ENCODE measurements around the gene MID2.

DNA sequence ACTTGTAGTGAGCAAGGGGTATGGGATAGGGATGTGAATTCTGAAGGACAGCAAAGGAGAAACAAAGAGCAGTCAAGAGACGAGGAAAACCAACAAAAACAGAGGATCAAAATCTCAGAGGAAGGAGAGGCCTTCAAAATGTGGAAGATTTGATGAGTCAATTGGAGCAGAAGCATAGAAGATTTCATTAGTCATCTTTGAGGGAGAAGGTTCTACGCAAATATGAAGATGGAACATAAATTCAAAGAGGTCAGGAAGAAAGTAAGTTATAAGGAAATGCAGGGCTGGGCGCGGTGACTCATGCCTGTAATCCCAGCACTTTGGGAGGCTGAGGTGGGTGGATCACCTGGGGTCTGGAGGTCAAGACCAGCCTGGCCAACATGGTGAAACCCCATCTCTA lies 35.4 kb downstream of the MID2 start:
- TF ChIP-seq POLR2A (IDR thresholded peaks at IDR 0.05; ENCODE audit: borderline replicate concordance, extremely low read depth, insufficient read depth, insufficient read length) (no peak), EZH2 (IDR thresholded peaks at IDR 0.05) (no peak), SIN3A (IDR thresholded peaks at IDR 0.05; ENCODE audit: low read depth) (no peak), ZNF274 (IDR thresholded peaks at IDR 0.05; ENCODE audit: low read depth, low read length) (no peak), ZFX (IDR thresholded peaks at IDR 0.05) (no peak), RAD21 (IDR thresholded peaks at IDR 0.05; ENCODE audit: low read depth) (no peak), CEBPB (IDR thresholded peaks at IDR 0.05; ENCODE audit: low read depth) (no peak), EGR1 (IDR thresholded peaks at IDR 0.05; ENCODE audit: low read depth) (no peak), YY1 (IDR thresholded peaks at IDR 0.05; ENCODE audit: extremely low read depth, insufficient replicate concordance, low read depth, low read length) (no peak), FOSL1 (IDR thresholded peaks at IDR 0.05; ENCODE audit: low read depth) (peak; percentile 6; the same call in 1 of the 2 replicates)
- TF ChIP-seq, protein P1, sequence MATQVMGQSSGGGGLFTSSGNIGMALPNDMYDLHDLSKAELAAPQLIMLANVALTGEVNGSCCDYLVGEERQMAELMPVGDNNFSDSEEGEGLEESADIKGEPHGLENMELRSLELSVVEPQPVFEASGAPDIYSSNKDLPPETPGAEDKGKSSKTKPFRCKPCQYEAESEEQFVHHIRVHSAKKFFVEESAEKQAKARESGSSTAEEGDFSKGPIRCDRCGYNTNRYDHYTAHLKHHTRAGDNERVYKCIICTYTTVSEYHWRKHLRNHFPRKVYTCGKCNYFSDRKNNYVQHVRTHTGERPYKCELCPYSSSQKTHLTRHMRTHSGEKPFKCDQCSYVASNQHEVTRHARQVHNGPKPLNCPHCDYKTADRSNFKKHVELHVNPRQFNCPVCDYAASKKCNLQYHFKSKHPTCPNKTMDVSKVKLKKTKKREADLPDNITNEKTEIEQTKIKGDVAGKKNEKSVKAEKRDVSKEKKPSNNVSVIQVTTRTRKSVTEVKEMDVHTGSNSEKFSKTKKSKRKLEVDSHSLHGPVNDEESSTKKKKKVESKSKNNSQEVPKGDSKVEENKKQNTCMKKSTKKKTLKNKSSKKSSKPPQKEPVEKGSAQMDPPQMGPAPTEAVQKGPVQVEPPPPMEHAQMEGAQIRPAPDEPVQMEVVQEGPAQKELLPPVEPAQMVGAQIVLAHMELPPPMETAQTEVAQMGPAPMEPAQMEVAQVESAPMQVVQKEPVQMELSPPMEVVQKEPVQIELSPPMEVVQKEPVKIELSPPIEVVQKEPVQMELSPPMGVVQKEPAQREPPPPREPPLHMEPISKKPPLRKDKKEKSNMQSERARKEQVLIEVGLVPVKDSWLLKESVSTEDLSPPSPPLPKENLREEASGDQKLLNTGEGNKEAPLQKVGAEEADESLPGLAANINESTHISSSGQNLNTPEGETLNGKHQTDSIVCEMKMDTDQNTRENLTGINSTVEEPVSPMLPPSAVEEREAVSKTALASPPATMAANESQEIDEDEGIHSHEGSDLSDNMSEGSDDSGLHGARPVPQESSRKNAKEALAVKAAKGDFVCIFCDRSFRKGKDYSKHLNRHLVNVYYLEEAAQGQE (IDR thresholded peaks at IDR 0.05; ENCODE audit: low read depth), result no peak
- TF ChIP-seq, protein P2, sequence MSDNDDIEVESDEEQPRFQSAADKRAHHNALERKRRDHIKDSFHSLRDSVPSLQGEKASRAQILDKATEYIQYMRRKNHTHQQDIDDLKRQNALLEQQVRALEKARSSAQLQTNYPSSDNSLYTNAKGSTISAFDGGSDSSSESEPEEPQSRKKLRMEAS (IDR thresholded peaks at IDR 0.05), result no peak
- TF ChIP-seq, protein P3, sequence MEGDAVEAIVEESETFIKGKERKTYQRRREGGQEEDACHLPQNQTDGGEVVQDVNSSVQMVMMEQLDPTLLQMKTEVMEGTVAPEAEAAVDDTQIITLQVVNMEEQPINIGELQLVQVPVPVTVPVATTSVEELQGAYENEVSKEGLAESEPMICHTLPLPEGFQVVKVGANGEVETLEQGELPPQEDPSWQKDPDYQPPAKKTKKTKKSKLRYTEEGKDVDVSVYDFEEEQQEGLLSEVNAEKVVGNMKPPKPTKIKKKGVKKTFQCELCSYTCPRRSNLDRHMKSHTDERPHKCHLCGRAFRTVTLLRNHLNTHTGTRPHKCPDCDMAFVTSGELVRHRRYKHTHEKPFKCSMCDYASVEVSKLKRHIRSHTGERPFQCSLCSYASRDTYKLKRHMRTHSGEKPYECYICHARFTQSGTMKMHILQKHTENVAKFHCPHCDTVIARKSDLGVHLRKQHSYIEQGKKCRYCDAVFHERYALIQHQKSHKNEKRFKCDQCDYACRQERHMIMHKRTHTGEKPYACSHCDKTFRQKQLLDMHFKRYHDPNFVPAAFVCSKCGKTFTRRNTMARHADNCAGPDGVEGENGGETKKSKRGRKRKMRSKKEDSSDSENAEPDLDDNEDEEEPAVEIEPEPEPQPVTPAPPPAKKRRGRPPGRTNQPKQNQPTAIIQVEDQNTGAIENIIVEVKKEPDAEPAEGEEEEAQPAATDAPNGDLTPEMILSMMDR (IDR thresholded peaks at IDR 0.05 in 2 of 3, conservative IDR thresholded peaks at IDR 0.05 in 1 of 3; ENCODE audit: borderline replicate concordance in 1 of 3, insufficient read depth in 1 of 3, low read depth in 2 of 3, low read length in 2 of 3), result no peak

Data from HCT116 (cell line).